GM21381 (cell line): ENCODE measurements around the gene PLXDC2.
A peak's percentile ranks its signal among the peaks of the same experiment; 100 is the strongest.
"Not testable (repeated sequence)": the region's sequence is repeated elsewhere in the genome, so short reads cannot be mapped to it uniquely, and the experiment has no call there.

ENCODE experiments used
- ATAC-seq: cut with Tn5 transposase; IDR thresholded peaks from one replicate; pipeline ENCODE4 v1.9.1; 2021; ENCODE audit warnings: mild to moderate bottlenecking, moderate library complexity; ENCODE audit not compliant: unreplicated experiment

PLXDC2 gene

GRCh38 chr10:19967981-19968380 is 151.7 kb downstream of the PLXDC2 start:
- ATAC-seq = no peak

GRCh38 chr10:19968745-19969144 is 152.5 kb downstream of the PLXDC2 start:
- no peak for ATAC-seq

DNA sequence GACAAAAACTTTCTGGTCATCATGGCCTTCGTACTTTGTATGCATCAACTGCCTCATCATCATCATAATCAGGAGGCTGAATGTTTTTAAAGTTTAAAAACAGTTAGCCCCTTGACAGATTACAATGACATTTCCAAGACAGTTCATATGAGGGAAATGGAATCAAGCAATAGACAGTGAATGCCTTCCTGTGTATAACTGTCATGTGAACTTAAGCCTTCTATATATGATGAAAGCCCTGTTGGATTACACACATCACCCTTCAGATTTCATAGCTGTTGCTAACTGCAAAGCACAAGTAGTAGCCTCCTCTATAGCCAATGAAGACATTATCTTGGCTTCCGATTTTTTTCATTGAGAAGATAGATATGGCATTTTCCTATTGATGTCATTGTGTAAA is 154.0 kb downstream of the PLXDC2 start:
- no peak for ATAC-seq

GRCh38 chr10:19970717-19971116 is 154.5 kb downstream of the PLXDC2 start:
- no peak for ATAC-seq

DNA sequence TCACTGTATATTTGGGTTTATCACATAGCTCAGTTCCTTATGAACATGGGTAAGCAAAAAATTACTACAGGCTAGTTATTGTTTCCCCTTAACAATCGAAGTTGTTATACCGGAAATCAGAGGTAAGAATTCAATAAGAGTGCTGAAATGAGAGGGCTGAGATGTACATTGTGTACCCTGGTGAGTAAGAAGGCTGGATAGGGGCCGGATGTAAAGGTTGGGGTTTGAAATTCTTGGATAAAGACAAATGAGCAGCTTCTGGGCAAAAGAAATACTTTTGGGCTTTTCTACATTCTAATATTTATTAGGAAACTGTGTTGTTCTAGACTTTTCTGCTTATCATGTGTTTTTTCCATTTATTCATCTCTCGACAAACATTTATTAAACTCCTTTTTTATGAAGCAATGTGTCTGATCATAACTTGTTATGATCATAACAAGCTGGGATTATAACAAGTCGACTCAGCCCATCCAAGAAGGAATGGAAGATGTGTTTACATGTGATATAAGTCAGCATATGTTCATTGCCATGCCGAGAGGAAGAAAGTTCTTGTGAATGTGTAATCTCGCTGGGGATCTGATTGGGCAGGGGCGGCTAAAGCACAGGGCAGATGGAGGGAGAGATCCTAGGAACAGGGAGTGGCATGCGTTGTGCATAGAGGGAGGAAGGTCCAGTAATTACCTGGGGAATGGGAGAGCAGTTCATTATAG is 155.3 kb downstream of the PLXDC2 start:
- ATAC-seq = no peak

DNA sequence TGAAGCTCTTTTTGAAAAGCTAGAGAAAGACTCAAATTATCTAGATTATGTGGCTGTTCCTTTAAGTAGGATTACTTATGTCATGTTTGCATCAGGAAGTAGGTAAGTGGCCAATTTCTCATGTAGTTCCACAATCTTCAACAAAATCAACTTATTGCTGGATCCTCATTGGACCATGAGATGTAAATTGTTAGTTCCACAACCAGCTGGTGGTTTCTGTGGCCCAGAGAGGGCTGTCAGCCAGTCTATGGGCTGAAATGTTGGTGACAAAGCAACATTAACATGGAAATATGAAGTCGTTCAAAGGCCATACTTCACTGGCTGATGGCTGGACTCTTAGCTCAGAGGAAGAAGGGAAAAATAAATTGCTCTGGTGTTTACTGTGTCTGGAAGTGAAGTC is 157.9 kb downstream of the PLXDC2 start:
- no peak for ATAC-seq

DNA sequence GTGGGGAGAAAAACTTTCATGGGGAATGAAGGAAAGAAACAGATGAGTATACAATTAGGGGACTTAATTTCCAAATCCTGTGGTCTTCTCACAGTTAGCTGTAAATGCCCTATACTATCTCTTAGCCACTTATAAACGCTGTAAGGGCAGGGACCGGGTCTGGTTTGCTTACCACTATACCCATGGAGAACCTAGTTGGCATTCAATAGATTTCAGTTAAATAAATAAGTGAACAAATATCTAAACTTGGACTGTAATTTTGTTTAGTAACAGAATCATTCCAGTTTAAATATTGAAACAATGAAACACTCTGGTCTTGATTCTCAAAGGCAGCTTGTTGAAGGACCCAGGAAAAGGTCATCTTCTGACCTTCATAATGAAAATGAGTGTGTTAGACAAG is 158.3 kb downstream of the PLXDC2 start:
- no peak for ATAC-seq

GRCh38 chr10:19977097-19977521 is 160.9 kb downstream of the PLXDC2 start:
- ATAC-seq = no peak

GRCh38 chr10:19979628-19980027 is 163.4 kb downstream of the PLXDC2 start:
- ATAC-seq = no peak

- ATAC-seq = no peak
These were observed 167.8 kb downstream of the PLXDC2 start for GRCh38 chr10:19983880-19984565.

- no peak for ATAC-seq
These were observed 169.5 kb downstream of the PLXDC2 start for GRCh38 chr10:19985745-19986144.

DNA sequence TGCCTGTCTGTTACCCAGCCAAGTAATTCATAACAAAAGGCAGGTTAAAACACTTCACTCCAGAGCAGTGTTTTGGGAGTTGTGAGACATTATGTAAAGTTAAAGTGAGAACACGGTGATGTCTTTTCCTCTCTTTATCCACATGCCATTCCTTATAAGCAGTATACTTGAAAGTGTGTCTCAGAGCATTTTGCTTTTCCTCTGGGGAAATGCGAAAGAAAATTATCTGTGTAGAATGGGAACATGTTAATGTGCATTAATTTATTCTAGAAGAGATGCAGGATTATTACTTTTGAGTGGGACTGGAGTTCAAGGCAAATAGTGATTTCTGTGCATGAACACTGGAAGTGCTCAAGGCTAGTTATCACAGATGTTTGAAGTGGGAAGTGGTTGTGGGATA is 170.4 kb downstream of the PLXDC2 start:
- ATAC-seq = no peak

DNA sequence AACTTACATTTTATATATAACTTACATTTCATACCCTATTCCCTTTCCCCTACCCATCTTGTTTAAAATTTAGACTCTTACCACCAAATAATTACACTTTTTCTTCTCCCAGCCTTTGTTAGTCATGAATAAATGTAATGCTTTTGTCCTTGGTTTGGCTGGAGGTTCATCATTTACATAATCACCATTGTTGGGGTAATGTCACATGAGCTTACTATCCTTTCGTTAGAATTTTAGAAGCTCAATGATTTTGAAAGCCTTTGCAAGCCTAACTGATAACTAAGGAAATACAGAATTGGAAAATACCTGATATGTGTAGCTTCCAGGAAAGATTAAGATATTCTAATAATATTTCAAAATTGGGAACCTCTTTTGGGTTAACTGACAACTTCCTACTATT is 171.7 kb downstream of the PLXDC2 start:
- no peak for ATAC-seq

- ATAC-seq = peak; percentile 82
These were observed 177.6 kb downstream of the PLXDC2 start for GRCh38 chr10:19993714-19994315.

- ATAC-seq = no peak
These were observed 182.2 kb downstream of the PLXDC2 start for GRCh38 chr10:19998482-19998881.

- no peak for ATAC-seq
These were observed 183.2 kb downstream of the PLXDC2 start for GRCh38 chr10:19999431-19999830.

DNA sequence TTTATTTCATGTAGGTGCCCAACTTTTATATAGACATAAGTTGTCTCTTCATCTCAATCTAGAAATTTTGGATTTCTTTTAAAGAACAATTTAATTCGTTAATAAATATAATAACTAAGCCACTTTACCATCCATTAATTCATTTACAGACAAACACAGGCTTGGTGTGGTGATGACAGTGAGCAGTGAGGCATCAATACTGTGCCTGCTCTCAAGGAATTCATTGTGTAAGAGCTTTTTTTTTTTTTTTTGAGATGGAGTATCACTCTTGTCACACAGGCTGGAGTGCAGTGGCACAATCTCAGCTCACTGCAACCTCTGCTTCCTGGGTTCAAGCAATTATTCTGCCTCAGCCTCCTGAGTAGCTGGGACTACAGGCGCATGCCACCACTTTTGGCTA is 185.8 kb downstream of the PLXDC2 start:
- ATAC-seq = not testable (repeated sequence)

- ATAC-seq = no peak
These were observed 186.4 kb downstream of the PLXDC2 start for GRCh38 chr10:20002657-20003056.

DNA sequence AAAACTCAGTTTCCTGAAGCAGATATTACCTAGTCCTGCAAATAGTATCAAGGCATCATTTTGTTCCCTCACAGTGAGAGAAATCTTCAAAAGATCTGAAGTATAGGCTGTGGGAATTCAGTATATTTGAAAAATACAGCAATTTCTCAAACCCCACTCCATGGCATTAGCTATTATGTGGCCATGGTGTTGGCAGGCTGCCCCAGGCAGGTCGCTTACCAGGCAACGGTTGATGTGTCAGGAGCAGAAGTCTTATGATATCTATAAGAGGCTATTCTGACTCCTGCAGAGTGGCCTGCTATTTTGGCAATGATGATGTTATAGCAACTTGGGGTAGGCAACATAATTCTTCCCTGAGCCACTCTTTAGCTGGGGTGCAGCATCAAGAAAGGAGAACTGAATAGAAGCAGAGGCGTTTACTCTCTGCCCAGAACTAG is 187.9 kb downstream of the PLXDC2 start:
- peak; percentile 44 for ATAC-seq

- ATAC-seq = no peak
These were observed 189.4 kb downstream of the PLXDC2 start for GRCh38 chr10:20005638-20006037.

GRCh38 chr10:20006169-20006870 is 190.1 kb downstream of the PLXDC2 start:
- no peak for ATAC-seq
